ENCODE measurements around the gene IL36B.

The IL36B gene

DNA sequence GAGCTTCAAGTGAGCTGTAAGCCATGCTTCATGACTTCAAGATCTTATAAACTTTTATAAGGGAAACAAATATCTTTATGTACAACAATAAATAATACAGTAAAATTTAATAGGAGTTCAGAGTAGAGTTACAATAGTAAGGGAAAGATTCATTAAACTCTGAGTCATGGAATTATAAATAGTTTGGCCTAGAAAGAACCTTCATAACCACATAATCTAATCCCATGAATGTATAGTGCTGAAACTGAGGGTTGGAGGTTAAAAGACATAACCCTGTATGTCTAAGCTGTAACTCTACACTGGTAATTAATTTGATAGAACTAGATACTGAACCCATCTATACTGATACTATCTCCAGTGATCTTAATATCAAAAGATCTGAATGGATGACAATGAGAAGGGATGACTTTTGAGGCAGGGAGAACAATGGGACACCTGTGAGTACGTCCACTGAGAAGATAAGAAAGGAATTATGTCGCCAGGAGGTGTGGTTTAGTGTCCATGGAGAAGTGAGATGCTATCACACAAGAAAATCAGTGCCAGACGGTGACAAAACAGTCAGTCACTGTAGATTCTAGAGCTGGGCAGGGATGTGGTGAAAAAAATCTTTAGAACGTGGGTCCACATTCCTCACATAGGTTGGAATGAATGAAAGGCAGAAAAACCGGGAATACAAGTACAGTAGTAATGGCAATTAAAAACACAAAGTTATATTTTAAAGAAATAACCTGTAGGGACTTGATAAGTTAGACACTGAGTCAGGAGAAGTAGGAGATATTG is 16.2 kb upstream of the IL36B start:
- TF ChIP-seq CTCF (IDR thresholded peaks at IDR 0.05; ENCODE audit: insufficient read depth, low read length, poor library complexity, severe bottlenecking), result no peak
- Histone ChIP-seq H3K4me3 (replicated peaks; ENCODE audit: low read depth, low read length) (no peak overlapping the region), H3K36me3 (ENCODE audit: control insufficient read depth, insufficient read depth, low read length) (no peaks in the 10 kb centered on the region), H3K27me3 (replicated peaks; ENCODE audit: control insufficient read depth, insufficient read depth, low read length) (no peaks in the 10 kb centered on the region)
- DNase-seq (ENCODE audit: extremely low read depth, insufficient read length), result no peak

DNA sequence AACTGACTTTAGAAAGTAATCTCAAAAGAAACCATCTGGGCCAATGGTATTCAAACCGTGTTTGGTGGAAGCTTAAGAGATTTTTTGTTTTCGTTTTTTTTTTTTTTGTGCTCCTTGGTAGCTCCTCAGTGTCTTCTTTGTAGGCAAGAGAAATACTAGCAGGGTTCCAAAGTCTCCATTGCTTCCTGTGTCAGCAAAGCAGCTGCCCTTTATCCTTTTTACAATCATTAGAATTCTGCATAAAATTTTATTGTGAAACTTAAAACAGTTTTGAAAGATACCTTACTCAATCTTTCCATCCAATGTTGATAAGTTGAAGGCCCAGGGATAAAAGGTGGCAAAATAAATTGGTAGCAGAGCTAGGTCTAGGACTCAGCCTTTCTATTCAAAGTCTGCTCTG is 15.6 kb upstream of the IL36B start:
- Histone ChIP-seq H3K27me3 (replicated peaks; ENCODE audit: control insufficient read depth, insufficient read depth, low read length) (no peaks in the 10 kb centered on the region), H3K36me3 (ENCODE audit: control insufficient read depth, insufficient read depth, low read length) (no peaks in the 10 kb centered on the region), H3K4me3 (replicated peaks; ENCODE audit: low read depth, low read length) (no peak overlapping the region)
- TF ChIP-seq CTCF (IDR thresholded peaks at IDR 0.05; ENCODE audit: insufficient read depth, low read length, poor library complexity, severe bottlenecking), result no peak
- no peak for DNase-seq (ENCODE audit: extremely low read depth, insufficient read length)

- DNase-seq (ENCODE audit: extremely low read depth, insufficient read length), result no peak
- no peaks in the 10 kb centered on the region for H3K27me3 ChIP-seq (replicated peaks; ENCODE audit: control insufficient read depth, insufficient read depth, low read length)
- no peak for TF ChIP-seq CTCF (IDR thresholded peaks at IDR 0.05; ENCODE audit: insufficient read depth, low read length, poor library complexity, severe bottlenecking)
- H3K4me3 ChIP-seq (replicated peaks; ENCODE audit: low read depth, low read length), result no peak within 1 kb of the TSS
- no peaks in the 10 kb centered on the region for H3K36me3 ChIP-seq (ENCODE audit: control insufficient read depth, insufficient read depth, low read length)
These were observed 15.0 kb upstream of the IL36B start, which contains the start of gene IL1F10 for GRCh38 chr2:113067681-113068080. Gene IL1F10 (plus strand): TSS chr2:113067970. CDS start chr2:113072739, 4,769 bp downstream.

- H3K36me3 ChIP-seq (ENCODE audit: control insufficient read depth, insufficient read depth, low read length), result no peaks in the 10 kb centered on the region
- TF ChIP-seq CTCF (IDR thresholded peaks at IDR 0.05; ENCODE audit: insufficient read depth, low read length, poor library complexity, severe bottlenecking), result no peak
- no peak for DNase-seq (ENCODE audit: extremely low read depth, insufficient read length)
- no peak overlapping the region for H3K4me3 ChIP-seq (replicated peaks; ENCODE audit: low read depth, low read length)
- H3K27me3 ChIP-seq (replicated peaks; ENCODE audit: control insufficient read depth, insufficient read depth, low read length), result no peaks in the 10 kb centered on the region; the same call in 1 of the 2 replicates
These were observed 12.2 kb upstream of the IL36B start for GRCh38 chr2:113064898-113065297.

- Histone ChIP-seq H3K27me3 (replicated peaks; ENCODE audit: control insufficient read depth, insufficient read depth, low read length) (no peaks in the 10 kb centered on the region; the same call in 1 of the 2 replicates), H3K4me3 (replicated peaks; ENCODE audit: low read depth, low read length) (no peak overlapping the region), H3K36me3 (ENCODE audit: control insufficient read depth, insufficient read depth, low read length) (no peaks in the 10 kb centered on the region)
- no peak for TF ChIP-seq CTCF (IDR thresholded peaks at IDR 0.05; ENCODE audit: insufficient read depth, low read length, poor library complexity, severe bottlenecking)
- DNase-seq (ENCODE audit: extremely low read depth, insufficient read length), result no peak
These were observed 11.6 kb upstream of the IL36B start for GRCh38 chr2:113064281-113064680.
